Measurements from ENCODE around the gene APRT.
A peak's percentile ranks its signal among the peaks of the same experiment; 100 is the strongest.
"Not testable (repeated sequence)": the region's sequence is repeated elsewhere in the genome, so short reads cannot be mapped to it uniquely, and the experiment has no call there.

Gene APRT

DNA sequence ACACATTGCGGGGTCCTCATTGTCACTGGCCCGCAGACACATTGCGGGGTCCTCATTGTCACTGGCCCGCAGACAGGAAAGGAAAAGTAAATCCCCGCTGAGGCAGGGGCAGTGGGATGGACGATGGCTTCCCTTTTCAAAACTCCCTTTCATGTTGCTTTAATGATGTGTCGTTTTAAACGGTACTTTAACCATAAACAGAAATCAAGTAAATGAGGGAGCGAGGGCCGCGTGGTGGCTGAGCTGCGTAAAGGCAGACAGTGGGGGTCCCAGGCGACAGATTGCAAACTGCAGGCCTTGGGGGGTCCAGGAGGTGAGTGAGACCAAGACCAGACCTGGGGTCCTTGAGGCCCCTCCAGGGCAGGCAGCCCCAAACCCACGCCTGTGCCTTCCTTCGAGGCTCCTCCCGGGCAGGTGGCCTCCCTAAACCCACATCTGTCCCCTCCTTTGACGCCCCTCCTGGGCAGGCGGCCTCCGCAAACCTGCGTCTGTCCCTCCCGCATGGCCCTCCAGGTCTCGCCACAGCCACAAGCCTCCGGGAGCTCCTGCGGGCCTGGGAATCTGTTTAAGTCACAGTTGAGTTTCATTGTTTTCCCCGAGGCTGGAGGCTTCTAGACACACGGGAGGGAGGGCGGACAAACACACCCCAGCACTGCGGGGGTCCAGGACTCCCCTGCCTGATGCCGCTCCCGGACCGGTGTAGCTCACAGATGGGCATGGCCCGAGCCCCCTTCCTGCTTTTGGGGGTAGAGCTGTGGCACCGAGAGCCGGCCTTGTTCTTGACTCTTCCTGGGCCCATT is 34.1 kb downstream of the APRT start:
- H3K27ac ChIP-seq, result no peak overlapping the region

DNA sequence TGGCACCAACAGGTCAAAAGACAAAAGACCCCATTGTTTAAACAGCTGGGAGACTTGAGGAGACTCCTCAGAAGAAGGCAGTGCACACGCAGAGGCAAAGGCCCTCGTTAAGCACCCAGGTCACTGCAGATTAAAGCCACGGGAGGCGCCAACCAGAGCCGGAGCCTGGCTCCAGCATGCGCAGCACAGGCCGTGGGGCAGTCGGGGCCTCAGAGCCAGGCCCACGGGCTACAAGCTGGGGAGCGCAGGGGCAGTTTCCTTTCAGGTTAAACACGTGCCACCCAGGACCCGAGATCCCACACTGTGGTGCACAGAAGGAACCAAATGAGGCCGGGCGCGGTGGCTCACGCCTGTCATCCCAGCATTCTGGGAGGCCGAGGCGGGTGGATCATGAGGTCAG is 35.9 kb downstream of the APRT start:
- no peak overlapping the region for H3K27ac ChIP-seq
- TF ChIP-seq ZFX (IDR thresholded peaks at IDR 0.05; ENCODE audit: borderline replicate concordance), result no peak
- TF ChIP-seq, protein P1, sequence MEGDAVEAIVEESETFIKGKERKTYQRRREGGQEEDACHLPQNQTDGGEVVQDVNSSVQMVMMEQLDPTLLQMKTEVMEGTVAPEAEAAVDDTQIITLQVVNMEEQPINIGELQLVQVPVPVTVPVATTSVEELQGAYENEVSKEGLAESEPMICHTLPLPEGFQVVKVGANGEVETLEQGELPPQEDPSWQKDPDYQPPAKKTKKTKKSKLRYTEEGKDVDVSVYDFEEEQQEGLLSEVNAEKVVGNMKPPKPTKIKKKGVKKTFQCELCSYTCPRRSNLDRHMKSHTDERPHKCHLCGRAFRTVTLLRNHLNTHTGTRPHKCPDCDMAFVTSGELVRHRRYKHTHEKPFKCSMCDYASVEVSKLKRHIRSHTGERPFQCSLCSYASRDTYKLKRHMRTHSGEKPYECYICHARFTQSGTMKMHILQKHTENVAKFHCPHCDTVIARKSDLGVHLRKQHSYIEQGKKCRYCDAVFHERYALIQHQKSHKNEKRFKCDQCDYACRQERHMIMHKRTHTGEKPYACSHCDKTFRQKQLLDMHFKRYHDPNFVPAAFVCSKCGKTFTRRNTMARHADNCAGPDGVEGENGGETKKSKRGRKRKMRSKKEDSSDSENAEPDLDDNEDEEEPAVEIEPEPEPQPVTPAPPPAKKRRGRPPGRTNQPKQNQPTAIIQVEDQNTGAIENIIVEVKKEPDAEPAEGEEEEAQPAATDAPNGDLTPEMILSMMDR (IDR thresholded peaks at IDR 0.05), result no peak

More for the DNA sequence above, 34.1 kb downstream of the APRT start:
- TF ChIP-seq, protein P1 (IDR thresholded peaks at IDR 0.05), result no peak
- no peak for TF ChIP-seq ZFX (IDR thresholded peaks at IDR 0.05; ENCODE audit: borderline replicate concordance)

DNA sequence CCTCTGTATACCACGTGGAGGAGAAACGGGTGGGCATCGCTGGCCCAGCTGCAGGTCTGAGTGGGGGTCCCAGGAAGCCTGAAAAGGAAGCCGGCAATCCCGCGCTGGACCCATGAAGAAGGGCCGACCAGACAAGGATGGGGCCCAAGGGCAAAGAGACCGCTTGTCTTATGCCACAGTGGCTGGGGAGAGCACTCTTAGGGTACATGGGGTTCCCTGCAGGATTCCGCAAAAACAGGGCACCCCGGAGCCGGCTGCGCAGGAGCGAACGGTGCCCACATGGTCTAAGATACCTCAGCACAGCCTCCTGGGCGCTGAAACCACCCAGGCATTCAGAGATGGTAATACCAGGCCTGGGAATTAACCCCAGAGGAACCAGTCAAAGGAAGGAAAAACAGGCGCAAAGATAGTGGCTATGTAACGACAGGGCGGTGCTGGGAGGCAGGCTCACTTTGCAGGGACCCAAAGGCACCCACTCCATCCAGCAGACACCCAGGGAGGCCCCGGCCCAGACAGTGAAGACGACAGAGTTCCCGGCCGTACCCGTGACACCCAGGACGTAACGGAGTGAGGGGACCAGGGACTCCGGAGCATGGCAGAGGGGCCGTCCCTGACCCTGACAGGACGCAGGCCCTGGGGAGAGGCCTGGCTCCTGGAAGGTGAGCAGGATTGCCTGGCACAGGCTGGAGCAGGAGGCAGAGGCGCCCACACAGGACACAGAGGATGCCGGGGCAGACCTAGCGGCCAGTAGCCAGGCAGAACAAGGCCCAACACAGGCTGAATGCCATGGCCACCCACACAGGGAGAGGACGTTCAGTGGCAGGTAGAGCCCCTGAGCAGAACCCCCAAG is 37.0 kb downstream of the APRT start:
- H3K27ac ChIP-seq, result no peak overlapping the region
- TF ChIP-seq ZFX (IDR thresholded peaks at IDR 0.05; ENCODE audit: borderline replicate concordance), result no peak
- TF ChIP-seq, protein P1 (IDR thresholded peaks at IDR 0.05), result no peak

DNA sequence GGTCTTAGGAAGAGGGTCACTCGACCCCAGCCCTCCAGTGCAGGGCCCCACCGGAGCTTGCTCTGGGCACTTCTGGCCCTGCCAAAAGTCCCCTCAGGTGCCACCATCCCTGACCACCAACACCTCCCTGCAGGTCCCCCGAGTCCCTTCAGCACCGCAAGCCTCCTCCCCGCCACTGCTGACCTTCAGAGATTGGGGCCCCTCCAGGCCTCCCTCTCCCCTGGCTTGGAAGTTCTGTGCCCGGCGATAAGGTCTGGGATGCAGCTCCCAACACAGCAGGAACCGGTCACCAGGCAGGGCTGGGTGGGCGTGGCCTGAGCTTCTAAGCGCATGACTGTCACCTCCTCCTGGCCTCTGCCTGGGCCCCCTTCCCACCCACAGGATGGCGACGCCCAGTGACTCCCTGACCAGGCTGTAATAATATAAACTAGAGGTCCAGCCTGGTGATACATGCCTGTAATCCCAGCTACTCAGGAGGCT is 37.9 kb downstream of the APRT start:
- no peak overlapping the region for H3K27ac ChIP-seq
- TF ChIP-seq ZFX (IDR thresholded peaks at IDR 0.05; ENCODE audit: borderline replicate concordance), result no peak
- TF ChIP-seq, protein P1 (IDR thresholded peaks at IDR 0.05), result no peak

DNA sequence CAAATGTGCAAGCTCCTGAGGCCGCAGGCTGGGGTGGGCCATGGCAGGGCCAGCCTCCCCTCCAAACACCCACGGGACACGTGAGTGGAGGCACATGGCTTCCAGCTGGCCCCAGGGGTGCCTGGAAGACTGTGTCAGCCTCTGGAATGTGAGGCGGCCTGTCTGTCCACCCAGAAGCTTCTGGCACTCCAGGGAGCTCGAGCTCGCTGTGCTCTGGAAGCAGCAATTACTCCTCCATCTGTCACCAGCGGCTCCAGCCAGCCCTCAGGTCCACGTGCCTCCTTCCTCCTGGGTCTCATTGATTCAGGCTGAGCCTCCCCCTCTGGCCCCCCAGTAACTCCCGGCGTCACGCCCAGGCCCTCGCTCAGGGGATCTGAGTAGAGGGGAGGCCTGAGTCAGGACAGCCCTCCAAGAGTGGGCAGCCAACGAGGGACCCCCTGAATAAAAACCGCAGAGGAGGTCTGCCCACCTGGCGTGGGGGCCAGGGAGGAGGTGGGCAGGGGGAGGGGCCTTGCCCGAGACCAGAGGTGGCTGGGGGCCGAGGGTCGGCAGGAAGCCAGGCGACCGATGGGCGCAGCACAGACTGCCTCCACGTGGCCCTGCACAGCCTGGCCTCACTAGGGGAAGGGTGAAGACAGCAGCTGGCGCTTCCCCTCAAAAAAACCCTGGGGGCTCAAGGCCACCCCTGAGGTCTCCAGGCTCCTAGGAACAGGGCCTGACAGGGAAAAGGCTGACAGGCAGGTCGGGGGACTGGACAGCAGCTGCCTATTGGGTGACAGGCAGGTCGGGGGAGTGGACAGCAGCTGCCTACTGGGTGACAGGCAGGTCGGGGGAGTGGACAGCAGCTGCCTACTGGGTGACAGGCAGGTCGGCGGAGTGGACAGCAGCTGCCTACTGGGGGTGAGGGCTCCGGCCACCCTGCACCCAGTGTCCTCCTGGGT is 38.6 kb downstream of the APRT start:
- H3K27ac ChIP-seq, result 0 out of 2 replicates have a peak overlapping the region, but pooled peaks have one; percentile 10
- TF ChIP-seq, protein P1 (IDR thresholded peaks at IDR 0.05), result no peak
- TF ChIP-seq ZFX (IDR thresholded peaks at IDR 0.05; ENCODE audit: borderline replicate concordance), result no peak

DNA sequence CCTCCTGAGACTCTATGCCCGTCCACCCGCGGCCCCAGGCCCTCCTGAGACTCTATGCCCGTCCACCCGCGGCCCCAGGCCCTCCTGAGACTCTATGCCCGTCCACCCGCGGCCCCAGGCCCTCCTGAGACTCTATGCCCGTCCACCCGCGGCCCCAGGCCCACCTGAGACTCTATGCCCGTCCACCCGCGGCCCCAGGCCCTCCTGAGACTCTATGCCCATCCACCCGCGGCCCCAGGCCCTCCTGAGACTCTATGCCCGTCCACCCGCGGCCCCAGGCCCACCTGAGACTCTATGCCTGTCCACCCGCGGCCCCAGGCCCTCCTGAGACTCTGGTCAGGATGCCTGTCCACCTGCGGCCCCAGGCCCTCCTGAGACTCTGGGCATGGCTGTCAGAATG is 39.9 kb downstream of the APRT start:
- not testable (repeated sequence) for H3K27ac ChIP-seq

DNA sequence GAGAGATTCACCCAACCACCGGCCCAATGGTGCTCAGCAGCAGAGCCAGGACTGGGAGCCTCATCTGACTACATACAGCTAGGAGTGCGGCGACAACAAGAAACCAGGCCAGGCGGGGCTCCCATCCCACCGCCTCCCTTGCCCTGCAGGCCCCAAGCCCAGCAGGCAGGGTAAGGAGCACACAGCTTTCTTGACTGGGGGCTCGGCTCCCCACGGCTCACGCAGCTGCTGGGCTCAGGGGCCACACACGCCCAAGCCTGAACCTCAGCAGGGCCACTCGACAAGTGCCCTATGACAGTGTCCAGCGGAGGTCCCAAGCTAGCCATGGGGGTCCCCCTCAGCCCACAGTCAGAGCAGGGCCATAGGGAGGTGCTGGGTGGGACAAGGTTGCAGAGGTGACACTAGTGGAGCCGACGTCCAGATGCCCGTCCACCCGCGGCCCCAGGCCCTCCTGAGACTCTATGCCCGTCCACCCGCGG is 40.4 kb downstream of the APRT start:
- peak overlapping the region; percentile 74; the same call in 1 of the 2 replicates for H3K27ac ChIP-seq
- TF ChIP-seq ZFX (IDR thresholded peaks at IDR 0.05; ENCODE audit: borderline replicate concordance), result no peak
- TF ChIP-seq, protein P1 (IDR thresholded peaks at IDR 0.05), result no peak

All from 22Rv1 (cell line).